Endothelial cell of umbilical vein (primary cell): ENCODE results near the gene CTTNBP2NL. TPM values are rescaled to one million over a fixed set of nuclear protein-coding genes. Genes with fewer than 3 reads are reported as not detected.
A peak's percentile ranks its signal among the peaks of the same experiment; 100 is the strongest.

ENCODE experiments used
- BruUV-seq: library from RNA; stranded (reverse); fragments of 400-500 nt; replicated peaks from 2 replicates; lab custom pipeline; 2021; lab: Mats Ljungman, UMichigan
- CTCF ChIA-PET: fragments of 300-600, 350-600 bp; sonication (Branson Sonifier 250); formaldehyde crosslinking; loops from one replicate; lab custom pipeline; 2021; ENCODE audit warnings: antibody characterized with exemption, inconsistent platforms; lab: Charles Lee
- POLR2A ChIA-PET: fragments of 300-600, 350-600 bp; sonication (Branson Sonifier 250); formaldehyde crosslinking; loops from one replicate; lab custom pipeline; 2021; ENCODE audit warnings: antibody characterized with exemption, inconsistent platforms; lab: Charles Lee
- DNase-seq: peaks from one replicate; pipeline ENCODE4 v3.0.0-alpha.2; 2011; ENCODE audit warnings: low read depth, low spot score
- FAIRE-seq: peaks from 2 replicates; lab custom pipeline; 2011; peaks lifted over from hg19 to GRCh38; lab: Jason Lieb, UNC
- H2AFZ ChIP-seq: 2 replicates; pipeline ENCODE4 v1.6.0; 2012; ENCODE audit warnings: low read depth, low read length, control low read depth, inconsistent platforms
- H3K27ac ChIP-seq: 2 replicates; pipeline ENCODE4 v1.5.1; 2011; ENCODE audit warnings: low read depth, mild to moderate bottlenecking, control low read depth, low read length, moderate library complexity; ENCODE audit not compliant: insufficient read depth
- H3K27me3 ChIP-seq, 2 experiments: 2 replicates each; pipeline versions ENCODE4 v1.6.0 to v1.6.1; 2011; ENCODE audit warnings: low read length in 2 of 2, mixed read lengths in 1 of 2; ENCODE audit not compliant: control insufficient read depth in 2 of 2, insufficient read depth in 2 of 2
- H3K36me3 ChIP-seq, 2 experiments: 2 replicates in 1 of 2; 3 replicates in 1 of 2; pipeline ENCODE4 v1.5.1; 2011; ENCODE audit warnings: low read length in 2 of 2, mild to moderate bottlenecking in 1 of 2, moderate library complexity in 1 of 2; ENCODE audit not compliant: control insufficient read depth in 2 of 2, insufficient read depth in 2 of 2; ENCODE audit errors: extremely low read depth in 1 of 2
- H3K4me1 ChIP-seq: 3 replicates; pipeline ENCODE4 v1.5.1; 2011; ENCODE audit warnings: mild to moderate bottlenecking, low read length; ENCODE audit not compliant: control insufficient read depth, insufficient read depth; ENCODE audit errors: extremely low read depth
- H3K4me2 ChIP-seq: 2 replicates; pipeline ENCODE4 v1.6.1; 2011; ENCODE audit warnings: low read length, control low read depth, mixed read lengths; ENCODE audit not compliant: insufficient read depth
- H3K4me3 ChIP-seq, 3 experiments: fragments of 200-600 bp in 1 of 3; sonication (generic), shearing (Covaris generic) in 1 of 3; replicated peaks in 1 of 3; 2 replicates each; pipeline ENCODE4 v1.5.1; 2011 to 2016; ENCODE audit warnings: control low read depth in 3 of 3, low read length in 3 of 3, mild to moderate bottlenecking in 2 of 3, inconsistent platforms in 1 of 3, low read depth in 1 of 3, moderate library complexity in 1 of 3; ENCODE audit not compliant: insufficient read depth in 1 of 3
- H3K79me2 ChIP-seq: 2 replicates; pipeline ENCODE4 v1.6.0; 2012; ENCODE audit warnings: low read length, inconsistent platforms; ENCODE audit not compliant: control insufficient read depth, insufficient read depth
- H3K9ac ChIP-seq: replicated peaks from 2 replicates; pipeline ENCODE3; 2011; ENCODE audit warnings: low read length, control low read depth; ENCODE audit not compliant: insufficient read depth; ENCODE audit errors: extremely low read depth
- H3K9me1 ChIP-seq: replicated peaks from 3 replicates; pipeline ENCODE4 v1.6.0; 2011; ENCODE audit warnings: mild to moderate bottlenecking, low read length; ENCODE audit not compliant: control insufficient read depth, insufficient read depth; ENCODE audit errors: extremely low read depth
- H3K9me3 ChIP-seq: replicated peaks from 2 replicates; pipeline ENCODE4 v1.5.1; 2012; ENCODE audit warnings: low read length, inconsistent platforms; ENCODE audit not compliant: control insufficient read depth, insufficient read depth
- H4K20me1 ChIP-seq: replicated peaks from 2 replicates; pipeline ENCODE3; 2011; ENCODE audit warnings: mild to moderate bottlenecking, low read length; ENCODE audit not compliant: control insufficient read depth, insufficient read depth; ENCODE audit errors: extremely low read depth
- CTCF ChIP-seq, 2 donors: IDR thresholded peaks; 1 replicate in 1 of 2; 2 replicates in 1 of 2; pipeline ENCODE4 v1.5.1; 2011; ENCODE audit warnings: low read length in 2 of 2, mild to moderate bottlenecking in 2 of 2, moderate library complexity in 2 of 2, control low read depth in 1 of 2, inconsistent platforms in 1 of 2, low read depth in 1 of 2; ENCODE audit not compliant: insufficient read depth in 1 of 2; ENCODE audit errors: extremely low read depth in 1 of 2
- EZH2 ChIP-seq: IDR thresholded peaks from 2 replicates; pipeline ENCODE4 v1.6.1; 2012; ENCODE audit warnings: borderline replicate concordance, low read depth, mild to moderate bottlenecking, moderate library complexity, low read length, inconsistent platforms; ENCODE audit not compliant: severe bottlenecking
- FOS ChIP-seq: IDR thresholded peaks from 2 replicates; pipeline ENCODE4 v1.6.1; 2011; ENCODE audit warnings: mild to moderate bottlenecking, low read length, moderate library complexity, borderline replicate concordance; ENCODE audit not compliant: insufficient read depth
- GATA2 ChIP-seq: IDR thresholded peaks from 2 replicates; pipeline ENCODE4 v1.7.0; 2011; ENCODE audit warnings: low read depth, mild to moderate bottlenecking, moderate library complexity, mixed read lengths, low read length; ENCODE audit not compliant: insufficient read length, insufficient read depth
- JUN ChIP-seq: IDR thresholded peaks from 2 replicates; pipeline ENCODE4 v1.6.1; 2011; ENCODE audit warnings: borderline replicate concordance, low read depth; ENCODE audit not compliant: insufficient read length, insufficient read depth
- MAX ChIP-seq: IDR thresholded peaks from 2 replicates; pipeline ENCODE4 v1.6.1; 2011; ENCODE audit not compliant: insufficient read depth, insufficient read length
- MYC ChIP-seq: IDR thresholded peaks from one replicate; pipeline ENCODE4 v1.6.1; 2011; ENCODE audit warnings: mild to moderate bottlenecking, low read depth, low read length
- POLR2A ChIP-seq: IDR thresholded peaks from 2 replicates; pipeline ENCODE4 v1.6.1; 2012; ENCODE audit warnings: low read depth, mild to moderate bottlenecking, control low read depth, low read length
- POLR2AphosphoS5 ChIP-seq: IDR thresholded peaks from 2 replicates; pipeline ENCODE4 v1.6.1; 2012; ENCODE audit warnings: low read depth, mild to moderate bottlenecking, control low read depth, low read length, moderate library complexity; ENCODE audit not compliant: insufficient read depth
- dilution Hi-C: fragments of 300-500 bp; cut with MboI; formaldehyde crosslinking; loops from one replicate; pipeline ENCODE4 v1.15.0; 2019; ENCODE audit warnings: low sequenced_read_pairs; ENCODE audit not compliant: extremely low pct_ligation_motif_present
- intact Hi-C: fragments of 100-400 bp; cut with micrococcal nuclease; formaldehyde crosslinking; loops from one replicate; pipeline ENCODE4 v1.10.0; 2022
- polyA plus RNA-seq, 4 experiments: library from polyadenylated mRNA; depleted of rRNA in 3 of 4; stranded (reverse) in 3 of 4; unstranded in 1 of 4; fragments of >200 nt; gene quantifications; 2 replicates each; pipeline versions ENCODE4 v1.2.1 to v1.2.3, GENCODE V29; 2011 to 2012; ENCODE audit warnings: missing spikeins in 1 of 4
- total RNA-seq: library from RNA; stranded (reverse); gene quantifications from 2 replicates; pipeline ENCODE4 v1.2.3, GENCODE V29; 2021

The CTTNBP2NL gene
- total and polyA plus RNA-seq, 2 donors (not counting 3 experiments of a cell fraction or from before 2014, with no cell fraction given) = 21.5 to 94.4 TPM

DNA sequence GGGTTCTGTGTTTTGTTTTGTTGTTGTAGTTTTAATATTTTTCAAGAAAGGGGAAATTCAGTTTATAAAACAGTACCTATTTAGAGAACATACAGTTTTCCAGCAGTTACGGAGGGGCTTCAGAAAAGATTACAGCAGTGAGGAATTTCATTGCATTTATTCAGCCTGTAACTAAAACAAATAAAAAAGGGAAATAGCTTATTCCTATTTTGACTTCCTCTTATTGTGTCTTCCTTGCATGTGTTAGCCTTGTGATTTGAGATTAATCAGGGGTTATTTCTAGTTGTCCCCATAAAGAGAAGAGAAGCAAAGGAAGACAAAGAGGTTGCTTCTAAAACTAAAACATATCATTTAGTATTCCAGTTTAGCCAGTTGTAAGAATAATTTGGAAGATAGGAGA, 35.0 kb downstream of the CTTNBP2NL start:
- no peak overlapping the region for H2AFZ ChIP-seq
- intact Hi-C loops (loop anchor here (1.0 kb wide), 2 partner anchors 35 to 37 kb away; no protein-coding TSS in a partner anchor), dilution Hi-C loops (no loop called here)
- CTCF ChIA-PET = interaction anchor here (0.9 to 3.6 kb wide), 10 partner anchors 9 to 243 kb away, joined by 3 to 22 read pairs (median 6); partner anchors contain the start of genes CTTNBP2NL and MOV10
- FAIRE-seq = no peak
- no peaks in the 10 kb centered on the region for H3K9me1 ChIP-seq
- peak overlapping the region; percentile 92 for H3K4me2 ChIP-seq
- H3K4me1 ChIP-seq = peaks cover 73% of the 10 kb centered on the region
- H4K20me1 ChIP-seq = no peaks in the 10 kb centered on the region
- TF ChIP-seq JUN (peak; percentile 41), POLR2AphosphoS5 (no peak)
- H3K9ac ChIP-seq = peak overlapping the region; percentile 81
- no peaks in the 10 kb centered on the region for H3K36me3 ChIP-seq
- POLR2A ChIA-PET = interaction anchor here (1.1 to 1.4 kb wide), 3 partner anchors 8 to 35 kb away, joined by 3 to 10 read pairs (median 3); partner anchors contain the start of gene CTTNBP2NL
- H3K9me3 ChIP-seq = no peaks in the 10 kb centered on the region
- peak; percentile 78 for DNase-seq
- peak overlapping the region in 1 of 3 experiments; percentile 37 for H3K4me3 ChIP-seq
- no peaks in the 10 kb centered on the region for H3K27me3 ChIP-seq
- peak overlapping the region; percentile 95 for H3K27ac ChIP-seq
- BruUV-seq = no TSS peak
- peaks cover 59% of the 10 kb centered on the region for H3K79me2 ChIP-seq

- no TSS peak for BruUV-seq
- peak; percentile 53 for DNase-seq
- peaks cover 78% of the 10 kb centered on the region for H3K79me2 ChIP-seq
Observed at GRCh38 chr1:112435448-112435847, 39.4 kb downstream of the CTTNBP2NL start.

More at GRCh38 chr1:112435448-112435847, 39.4 kb downstream of the CTTNBP2NL start:
- Histone ChIP-seq H3K27ac (peak overlapping the region; percentile 90), H3K9me3 (no peaks in the 10 kb centered on the region), H3K9ac (peak overlapping the region; percentile 29), H3K4me3 (no peak overlapping the region), H2AFZ (no peak overlapping the region), H3K4me1 (peaks cover 76% of the 10 kb centered on the region), H3K4me2 (peak overlapping the region; percentile 83), H3K9me1 (no peaks in the 10 kb centered on the region), H3K27me3 (no peaks in the 10 kb centered on the region), H3K36me3 (peaks cover 0 to 3% of the 10 kb centered on the region in 2 experiments), H4K20me1 (no peaks in the 10 kb centered on the region)
- intact Hi-C loops (loop anchor here (1.0 kb wide), 1 partner anchor 9 kb away; no protein-coding TSS in a partner anchor), dilution Hi-C loops (no loop called here)
- ChIA-PET POLR2A (no interaction called here), CTCF (interaction anchor here (1.1 kb wide), 1 partner anchor 11 kb away, joined by 3 read pairs; no protein-coding TSS in a partner anchor)
- TF ChIP-seq GATA2 (no peak), FOS (no peak), EZH2 (no peak), JUN (no peak), MAX (no peak), POLR2A (no peak), MYC (no peak), CTCF (IDR thresholded peaks at IDR 0.05; ENCODE audit: extremely low read depth in 1 of 2, insufficient read depth in 1 of 2, low read depth in 1 of 2, low read length in 2 of 2) (no peak)
- FAIRE-seq = no peak
